Right atrium auricular region (tissue), 2 donors: Measurements from ENCODE around the gene EQTN. TPM values are rescaled to one million over a fixed set of nuclear protein-coding genes. Genes with fewer than 3 reads are reported as not detected.

ENCODE experiments used
- DNase-seq: peaks from one replicate; pipeline ENCODE4 v3.0.0-alpha.2; 2019; ENCODE audit warnings: low spot score
- H3K27ac ChIP-seq, 2 donors: fragments of 200-600 bp; sonication (generic); 1 replicate in 1 of 2; 2 replicates in 1 of 2; pipeline ENCODE4 v1.5.1; 2016 to 2019
- H3K27me3 ChIP-seq, 2 donors: fragments of 200-600 bp; sonication (generic); one replicate each; pipeline versions ENCODE4 v1.5.1 to v1.6.0; 2017 to 2019
- H3K36me3 ChIP-seq: fragments of 200-600 bp; sonication (generic); one replicate; pipeline ENCODE4 v1.5.1; 2016
- H3K4me1 ChIP-seq, 2 donors: fragments of 200-600 bp; sonication (generic); one replicate each; pipeline versions ENCODE4 v1.5.1 to v1.6.0; 2017 to 2019
- H3K4me3 ChIP-seq, 2 donors: fragments of 200-600 bp; sonication (generic); 1 replicate in 1 of 2; 2 replicates in 1 of 2; pipeline ENCODE4 v1.5.1; 2017 to 2019; ENCODE audit warnings: mild to moderate bottlenecking in 1 of 2, moderate library complexity in 1 of 2
- H3K9me3 ChIP-seq, 2 donors: fragments of 200-600 bp; sonication (generic); one replicate each; pipeline ENCODE4 v1.5.1; 2019
- total RNA-seq, 2 donors: library from RNA; depleted of rRNA; stranded (reverse); fragments of >200 nt; gene quantifications; one replicate each; pipeline ENCODE4 v1.1.0, GENCODE V29; 2016
- TF ChIP-seq, protein P1 (sequence below), 2 donors: fragments of 200-600 bp; sonication (generic); IDR thresholded peaks; one replicate each; pipeline ENCODE4 v1.5.1; 2019; ENCODE audit warnings: antibody characterized with exemption in 2 of 2

The EQTN gene
- total RNA-seq, 2 donors from 2014 or later = not detected

DNA sequence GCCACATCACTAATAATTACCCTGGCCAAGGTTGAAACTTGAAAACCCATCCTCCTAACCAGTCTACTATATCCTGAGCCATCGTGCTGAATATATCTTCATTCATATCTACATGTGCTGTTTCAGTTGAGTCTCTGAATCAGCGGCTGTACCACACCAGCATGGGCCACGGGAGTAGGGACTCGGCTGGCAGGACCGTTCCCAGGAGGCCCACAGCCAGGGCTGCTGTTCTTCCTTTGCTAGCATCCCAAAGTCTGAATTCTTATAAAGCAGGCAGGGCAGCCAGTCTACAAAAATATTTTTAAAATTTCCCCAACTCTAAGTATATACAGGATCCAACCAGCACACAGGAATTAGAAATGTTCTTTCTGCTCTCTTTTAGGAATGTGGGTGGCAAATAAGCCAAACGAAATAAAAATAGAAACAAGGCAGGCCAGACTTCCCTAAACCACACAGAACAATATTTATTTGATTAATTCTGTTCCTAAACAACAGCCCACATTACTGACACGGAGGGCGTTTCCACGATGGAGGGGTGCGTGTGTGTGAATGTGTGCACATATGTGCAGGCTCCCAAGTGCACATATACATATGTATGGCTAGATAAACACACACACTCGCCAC, 42.8 kb upstream of the EQTN start:
- no peaks in the 10 kb centered on the region for H3K9me3 ChIP-seq
- H3K27me3 ChIP-seq = no peaks in the 10 kb centered on the region
- H3K36me3 ChIP-seq = no peaks in the 10 kb centered on the region
- H3K4me1 ChIP-seq = peaks cover 0 to 31% of the 10 kb centered on the region in 2 donors
- DNase-seq = no peak
- no peak overlapping the region for H3K27ac ChIP-seq
- TF ChIP-seq, protein P1, sequence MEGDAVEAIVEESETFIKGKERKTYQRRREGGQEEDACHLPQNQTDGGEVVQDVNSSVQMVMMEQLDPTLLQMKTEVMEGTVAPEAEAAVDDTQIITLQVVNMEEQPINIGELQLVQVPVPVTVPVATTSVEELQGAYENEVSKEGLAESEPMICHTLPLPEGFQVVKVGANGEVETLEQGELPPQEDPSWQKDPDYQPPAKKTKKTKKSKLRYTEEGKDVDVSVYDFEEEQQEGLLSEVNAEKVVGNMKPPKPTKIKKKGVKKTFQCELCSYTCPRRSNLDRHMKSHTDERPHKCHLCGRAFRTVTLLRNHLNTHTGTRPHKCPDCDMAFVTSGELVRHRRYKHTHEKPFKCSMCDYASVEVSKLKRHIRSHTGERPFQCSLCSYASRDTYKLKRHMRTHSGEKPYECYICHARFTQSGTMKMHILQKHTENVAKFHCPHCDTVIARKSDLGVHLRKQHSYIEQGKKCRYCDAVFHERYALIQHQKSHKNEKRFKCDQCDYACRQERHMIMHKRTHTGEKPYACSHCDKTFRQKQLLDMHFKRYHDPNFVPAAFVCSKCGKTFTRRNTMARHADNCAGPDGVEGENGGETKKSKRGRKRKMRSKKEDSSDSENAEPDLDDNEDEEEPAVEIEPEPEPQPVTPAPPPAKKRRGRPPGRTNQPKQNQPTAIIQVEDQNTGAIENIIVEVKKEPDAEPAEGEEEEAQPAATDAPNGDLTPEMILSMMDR (IDR thresholded peaks at IDR 0.05) = no peak
- H3K4me3 ChIP-seq = no peak overlapping the region

GRCh38 chr9:27338527-27338903, 41.6 kb upstream of the EQTN start:
- Histone ChIP-seq H3K27ac (no peak overlapping the region), H3K36me3 (no peaks in the 10 kb centered on the region), H3K9me3 (no peaks in the 10 kb centered on the region), H3K4me1 (peaks cover 0 to 32% of the 10 kb centered on the region in 2 donors), H3K4me3 (no peak overlapping the region), H3K27me3 (no peaks in the 10 kb centered on the region)
- no peak for DNase-seq
- TF ChIP-seq, protein P1 (IDR thresholded peaks at IDR 0.05) = no peak

- Histone ChIP-seq H3K36me3 (no peaks in the 10 kb centered on the region), H3K9me3 (no peaks in the 10 kb centered on the region), H3K4me3 (no peak overlapping the region), H3K4me1 (peaks cover 0 to 35% of the 10 kb centered on the region in 2 donors), H3K27me3 (no peaks in the 10 kb centered on the region), H3K27ac (no peak overlapping the region)
- TF ChIP-seq, protein P1 (IDR thresholded peaks at IDR 0.05) = no peak
- DNase-seq = no peak
Measured at GRCh38 chr9:27337833-27338526, 41.0 kb upstream of the EQTN start.

DNA sequence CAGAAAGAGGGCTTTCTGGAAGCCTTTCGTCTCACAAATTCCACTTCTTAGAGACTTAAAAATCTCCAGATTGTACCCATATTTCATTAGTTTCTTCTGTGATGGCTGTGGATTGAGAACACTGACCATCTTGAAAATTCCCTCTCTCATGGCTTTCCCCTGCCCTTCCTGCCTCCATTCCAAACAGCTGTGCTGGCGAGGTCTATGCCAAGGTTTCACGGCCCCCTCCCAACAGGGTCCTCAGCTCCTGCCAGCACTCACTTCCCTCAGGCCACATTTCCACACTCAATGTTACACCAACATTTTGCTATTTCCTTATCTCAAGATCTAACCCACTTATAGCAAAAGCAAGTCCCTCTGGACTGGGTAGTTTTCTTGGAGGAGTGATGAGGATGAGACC, 40.3 kb upstream of the EQTN start:
- TF ChIP-seq, protein P1 (IDR thresholded peaks at IDR 0.05) = no peak
- Histone ChIP-seq H3K27ac (no peak overlapping the region), H3K36me3 (no peaks in the 10 kb centered on the region), H3K27me3 (no peaks in the 10 kb centered on the region), H3K4me3 (no peak overlapping the region), H3K9me3 (no peaks in the 10 kb centered on the region), H3K4me1 (peaks cover 0 to 35% of the 10 kb centered on the region in 2 donors)
- DNase-seq = no peak

GRCh38 chr9:27336829-27337228, 39.9 kb upstream of the EQTN start:
- no peak overlapping the region for H3K4me3 ChIP-seq
- peaks cover 0 to 35% of the 10 kb centered on the region in 2 donors for H3K4me1 ChIP-seq
- no peak for DNase-seq
- no peaks in the 10 kb centered on the region for H3K36me3 ChIP-seq
- H3K27me3 ChIP-seq = no peaks in the 10 kb centered on the region
- TF ChIP-seq, protein P1 (IDR thresholded peaks at IDR 0.05) = no peak
- no peak overlapping the region for H3K27ac ChIP-seq
- H3K9me3 ChIP-seq = no peaks in the 10 kb centered on the region
